ENCODE results near the gene DDTL.

- TF ChIP-seq CTCF (IDR thresholded peaks at IDR 0.05) (no peak), TCF7L2 (IDR thresholded peaks at IDR 0.05; ENCODE audit: low read depth, low read length) (no peak)
Measured at GRCh38 chr22:23969071-23969470, 2.4 kb downstream of the DDTL start.

Data from Panc1 (cell line).